ENCODE results near the gene MOCS1.

The MOCS1 gene

GRCh38 chr6:39905640-39905975 is 28.7 kb downstream of the MOCS1 start:
- Histone ChIP-seq H3K27ac (ENCODE audit: insufficient read depth, low read depth, low read length, poor library complexity, severe bottlenecking) (no peak overlapping the region), H3K4me1 (ENCODE audit: control insufficient read depth, insufficient read depth, low read length) (no peaks in the 10 kb centered on the region), H3K4me3 (ENCODE audit: insufficient read depth, low read depth, low read length) (no peak overlapping the region), H3K9me3 (ENCODE audit: control insufficient read depth, low read length) (no peaks in the 10 kb centered on the region), H3K36me3 (ENCODE audit: control insufficient read depth, insufficient read depth, low read length) (no peaks in the 10 kb centered on the region), H3K27me3 (ENCODE audit: control insufficient read depth, insufficient read depth, low read length, poor library complexity, severe bottlenecking) (no peaks in the 10 kb centered on the region)
- 95 to 96% methylated on average over 4 of the region's 4 CpGs for WGBS, 2 experiments

- Histone ChIP-seq H3K36me3 (ENCODE audit: control insufficient read depth, insufficient read depth, low read length) (no peaks in the 10 kb centered on the region), H3K4me3 (ENCODE audit: insufficient read depth, low read depth, low read length) (no peak overlapping the region), H3K27ac (ENCODE audit: insufficient read depth, low read depth, low read length, poor library complexity, severe bottlenecking) (no peak overlapping the region), H3K4me1 (ENCODE audit: control insufficient read depth, insufficient read depth, low read length) (no peaks in the 10 kb centered on the region), H3K9me3 (ENCODE audit: control insufficient read depth, low read length) (no peaks in the 10 kb centered on the region), H3K27me3 (ENCODE audit: control insufficient read depth, insufficient read depth, low read length, poor library complexity, severe bottlenecking) (no peaks in the 10 kb centered on the region)
- 91 to 93% methylated on average over 4 of the region's 4 CpGs for WGBS, 2 experiments
Measured at GRCh38 chr6:39904946-39905639, 29.2 kb downstream of the MOCS1 start.

- H3K9me3 ChIP-seq (ENCODE audit: control insufficient read depth, low read length), result no peaks in the 10 kb centered on the region
- no peaks in the 10 kb centered on the region for H3K36me3 ChIP-seq (ENCODE audit: control insufficient read depth, insufficient read depth, low read length)
- WGBS, 2 experiments, result 93 to 94% methylated on average over 6 of the region's 6 CpGs
- H3K4me3 ChIP-seq (ENCODE audit: insufficient read depth, low read depth, low read length), result no peak overlapping the region
- no peaks in the 10 kb centered on the region for H3K4me1 ChIP-seq (ENCODE audit: control insufficient read depth, insufficient read depth, low read length)
- no peak overlapping the region for H3K27ac ChIP-seq (ENCODE audit: insufficient read depth, low read depth, low read length, poor library complexity, severe bottlenecking)
- H3K27me3 ChIP-seq (ENCODE audit: control insufficient read depth, insufficient read depth, low read length, poor library complexity, severe bottlenecking), result no peaks in the 10 kb centered on the region
Measured at GRCh38 chr6:39903656-39904055, 30.6 kb downstream of the MOCS1 start.

- H3K27ac ChIP-seq (ENCODE audit: insufficient read depth, low read depth, low read length, poor library complexity, severe bottlenecking), result no peak overlapping the region
- H3K36me3 ChIP-seq (ENCODE audit: control insufficient read depth, insufficient read depth, low read length), result no peaks in the 10 kb centered on the region
- WGBS, 2 experiments, result 94 to 95% methylated on average over 4 of the region's 4 CpGs
- no peaks in the 10 kb centered on the region for H3K9me3 ChIP-seq (ENCODE audit: control insufficient read depth, low read length)
- H3K27me3 ChIP-seq (ENCODE audit: control insufficient read depth, insufficient read depth, low read length, poor library complexity, severe bottlenecking), result no peaks in the 10 kb centered on the region
- no peaks in the 10 kb centered on the region for H3K4me1 ChIP-seq (ENCODE audit: control insufficient read depth, insufficient read depth, low read length)
- no peak overlapping the region for H3K4me3 ChIP-seq (ENCODE audit: insufficient read depth, low read depth, low read length)
Measured at GRCh38 chr6:39902786-39903465, 31.3 kb downstream of the MOCS1 start.

GRCh38 chr6:39902136-39902535 is 32.1 kb downstream of the MOCS1 start:
- H3K36me3 ChIP-seq (ENCODE audit: control insufficient read depth, insufficient read depth, low read length), result no peaks in the 10 kb centered on the region
- H3K27me3 ChIP-seq (ENCODE audit: control insufficient read depth, insufficient read depth, low read length, poor library complexity, severe bottlenecking), result no peaks in the 10 kb centered on the region
- no peaks in the 10 kb centered on the region for H3K9me3 ChIP-seq (ENCODE audit: control insufficient read depth, low read length)
- H3K4me3 ChIP-seq (ENCODE audit: insufficient read depth, low read depth, low read length), result no peak overlapping the region
- no peaks in the 10 kb centered on the region for H3K4me1 ChIP-seq (ENCODE audit: control insufficient read depth, insufficient read depth, low read length)
- no peak overlapping the region for H3K27ac ChIP-seq (ENCODE audit: insufficient read depth, low read depth, low read length, poor library complexity, severe bottlenecking)
- WGBS, 2 experiments, result 92 to 96% methylated on average over 2 of the region's 2 CpGs

GRCh38 chr6:39901670-39902069 is 32.6 kb downstream of the MOCS1 start:
- Histone ChIP-seq H3K27ac (ENCODE audit: insufficient read depth, low read depth, low read length, poor library complexity, severe bottlenecking) (no peak overlapping the region), H3K4me1 (ENCODE audit: control insufficient read depth, insufficient read depth, low read length) (no peaks in the 10 kb centered on the region), H3K36me3 (ENCODE audit: control insufficient read depth, insufficient read depth, low read length) (no peaks in the 10 kb centered on the region), H3K4me3 (ENCODE audit: insufficient read depth, low read depth, low read length) (no peak overlapping the region), H3K27me3 (ENCODE audit: control insufficient read depth, insufficient read depth, low read length, poor library complexity, severe bottlenecking) (no peaks in the 10 kb centered on the region), H3K9me3 (ENCODE audit: control insufficient read depth, low read length) (no peaks in the 10 kb centered on the region)
- 94 to 96% methylated on average over 19 of the region's 19 CpGs for WGBS, 2 experiments

GRCh38 chr6:39901116-39901655 is 33.1 kb downstream of the MOCS1 start:
- H3K9me3 ChIP-seq (ENCODE audit: control insufficient read depth, low read length), result no peaks in the 10 kb centered on the region
- 94 to 96% methylated on average over 10 of the region's 10 CpGs for WGBS, 2 experiments
- no peak overlapping the region for H3K4me3 ChIP-seq (ENCODE audit: insufficient read depth, low read depth, low read length)
- no peaks in the 10 kb centered on the region for H3K4me1 ChIP-seq (ENCODE audit: control insufficient read depth, insufficient read depth, low read length)
- no peak overlapping the region for H3K27ac ChIP-seq (ENCODE audit: insufficient read depth, low read depth, low read length, poor library complexity, severe bottlenecking)
- no peaks in the 10 kb centered on the region for H3K27me3 ChIP-seq (ENCODE audit: control insufficient read depth, insufficient read depth, low read length, poor library complexity, severe bottlenecking)
- no peaks in the 10 kb centered on the region for H3K36me3 ChIP-seq (ENCODE audit: control insufficient read depth, insufficient read depth, low read length)

GRCh38 chr6:39899554-39900295 is 34.5 kb downstream of the MOCS1 start:
- no peak overlapping the region for H3K4me3 ChIP-seq (ENCODE audit: insufficient read depth, low read depth, low read length)
- WGBS, 2 experiments, result 92 to 94% methylated on average over 10 of the region's 10 CpGs
- no peak overlapping the region for H3K27ac ChIP-seq (ENCODE audit: insufficient read depth, low read depth, low read length, poor library complexity, severe bottlenecking)

GRCh38 chr6:39898625-39899024 is 35.6 kb downstream of the MOCS1 start:
- no peaks in the 10 kb centered on the region for H3K9me3 ChIP-seq (ENCODE audit: control insufficient read depth, low read length)
- H3K27ac ChIP-seq (ENCODE audit: insufficient read depth, low read depth, low read length, poor library complexity, severe bottlenecking), result no peak overlapping the region
- H3K27me3 ChIP-seq (ENCODE audit: control insufficient read depth, insufficient read depth, low read length, poor library complexity, severe bottlenecking), result no peaks in the 10 kb centered on the region
- H3K4me1 ChIP-seq (ENCODE audit: control insufficient read depth, insufficient read depth, low read length), result no peaks in the 10 kb centered on the region
- H3K36me3 ChIP-seq (ENCODE audit: control insufficient read depth, insufficient read depth, low read length), result no peaks in the 10 kb centered on the region
- no peak overlapping the region for H3K4me3 ChIP-seq (ENCODE audit: insufficient read depth, low read depth, low read length)
- 90 to 97% methylated on average over 4 of the region's 4 CpGs for WGBS, 2 experiments

More at GRCh38 chr6:39899554-39900295, 34.5 kb downstream of the MOCS1 start:
- no peaks in the 10 kb centered on the region for H3K9me3 ChIP-seq (ENCODE audit: control insufficient read depth, low read length)
- H3K36me3 ChIP-seq (ENCODE audit: control insufficient read depth, insufficient read depth, low read length), result no peaks in the 10 kb centered on the region
- H3K27me3 ChIP-seq (ENCODE audit: control insufficient read depth, insufficient read depth, low read length, poor library complexity, severe bottlenecking), result no peaks in the 10 kb centered on the region
- no peaks in the 10 kb centered on the region for H3K4me1 ChIP-seq (ENCODE audit: control insufficient read depth, insufficient read depth, low read length)

GRCh38 chr6:39897698-39898097 is 36.6 kb downstream of the MOCS1 start:
- H3K4me1 ChIP-seq (ENCODE audit: control insufficient read depth, insufficient read depth, low read length), result no peaks in the 10 kb centered on the region
- no peaks in the 10 kb centered on the region for H3K36me3 ChIP-seq (ENCODE audit: control insufficient read depth, insufficient read depth, low read length)
- 79 to 80% methylated on average over 2 to 3 of the region's 3 CpGs for WGBS, 2 experiments
- no peak overlapping the region for H3K4me3 ChIP-seq (ENCODE audit: insufficient read depth, low read depth, low read length)
- H3K9me3 ChIP-seq (ENCODE audit: control insufficient read depth, low read length), result no peaks in the 10 kb centered on the region
- no peaks in the 10 kb centered on the region for H3K27me3 ChIP-seq (ENCODE audit: control insufficient read depth, insufficient read depth, low read length, poor library complexity, severe bottlenecking)
- no peak overlapping the region for H3K27ac ChIP-seq (ENCODE audit: insufficient read depth, low read depth, low read length, poor library complexity, severe bottlenecking)
